GM12801 (cell line): ENCODE measurements around the gene FTO.

Experiments
- CTCF ChIP-seq: IDR thresholded peaks from one replicate; pipeline ENCODE4 v1.5.1; 2011; ENCODE audit warnings: control low read depth; ENCODE audit not compliant: insufficient read length; ENCODE audit errors: extremely low read depth

FTO gene

GRCh38 chr16:54171626-54172537 lies 467.9 kb downstream of the FTO start:
- no peak for TF ChIP-seq CTCF

GRCh38 chr16:54173490-54173889 lies 469.5 kb downstream of the FTO start:
- no peak for TF ChIP-seq CTCF

GRCh38 chr16:54174201-54174600 lies 470.2 kb downstream of the FTO start:
- TF ChIP-seq CTCF, result no peak

- no peak for TF ChIP-seq CTCF
These were observed 470.8 kb downstream of the FTO start for GRCh38 chr16:54174750-54175149.

- no peak for TF ChIP-seq CTCF
These were observed 471.2 kb downstream of the FTO start for GRCh38 chr16:54175169-54175551.

GRCh38 chr16:54175552-54176375 lies 471.8 kb downstream of the FTO start:
- TF ChIP-seq CTCF, result no peak

GRCh38 chr16:54176376-54176901 lies 472.5 kb downstream of the FTO start:
- no peak for TF ChIP-seq CTCF
